Heart left ventricle (tissue), 16 donors: ENCODE measurements around the gene HS3ST3A1. TPM values are rescaled to one million over a fixed set of nuclear protein-coding genes. Genes with fewer than 3 reads are reported as not detected.

Source experiments
- ATAC-seq, 4 donors: fragments of 200-7000 bp; cut with Tn5 transposase; one replicate each; pipeline ENCODE4 v1.9.1; 2020 to 2022; ENCODE audit warnings: moderate library complexity in 4 of 4, mild to moderate bottlenecking in 3 of 4, moderate number of reproducible peaks in 1 of 4
- DNase-seq, 5 donors: peaks; one replicate each; pipeline ENCODE4 v3.0.0-alpha.2; 2020
- H3K27ac ChIP-seq, 12 donors: fragments of 200-600 bp; sonication (generic) in 4 of 12; one replicate each; pipeline versions ENCODE4 v1.5.0 to v1.8.0; 2016 to 2022; ENCODE audit warnings: mild to moderate bottlenecking in 2 of 12
- H3K27me3 ChIP-seq, 9 donors: fragments of 200-600 bp; sonication (generic) in 2 of 9; one replicate each; pipeline versions ENCODE4 v1.5.1 to v1.8.0; 2016 to 2022; ENCODE audit warnings: mild to moderate bottlenecking in 3 of 9
- H3K36me3 ChIP-seq, 9 donors: fragments of 200-600 bp; sonication (generic) in 2 of 9; one replicate each; pipeline versions ENCODE4 v1.5.0 to v1.8.0; 2018 to 2022; ENCODE audit warnings: mild to moderate bottlenecking in 2 of 9
- H3K4me1 ChIP-seq, 12 donors: fragments of 200-600 bp; sonication (generic) in 4 of 12; one replicate each; pipeline versions ENCODE4 v1.5.0 to v1.8.0; 2016 to 2022; ENCODE audit warnings: mild to moderate bottlenecking in 3 of 12
- H3K4me3 ChIP-seq, 12 donors: fragments of 200-600 bp; sonication (generic) in 4 of 12; one replicate each; pipeline versions ENCODE4 v1.5.0 to v1.8.0; 2017 to 2022; ENCODE audit warnings: mild to moderate bottlenecking in 9 of 12, moderate library complexity in 4 of 12
- H3K9me3 ChIP-seq, 12 donors: fragments of 200-600 bp; sonication (generic) in 4 of 12; one replicate each; pipeline versions ENCODE4 v1.5.0 to v1.8.0; 2016 to 2022; ENCODE audit warnings: mild to moderate bottlenecking in 1 of 12
- POLR2A ChIP-seq, 2 donors: fragments of 450-650 bp; IDR thresholded peaks; one replicate each; pipeline ENCODE4 v1.6.1; 2017; ENCODE audit warnings: antibody characterized with exemption in 2 of 2, mild to moderate bottlenecking in 2 of 2, moderate library complexity in 2 of 2
- WGBS, 4 donors: extraction: QIAGEN DNeasy Blood & Tissue Kit in 2 of 4; methylation state at CpG; one replicate each; pipeline versions ENCODE4 v1.1.5 to v1.1.7; 2013 to 2018; 5-methylcytosine and 5-hydroxymethylcytosine counted together
- intact Hi-C, 10 donors: fragments of 100-400 bp; cut with DNase I; formaldehyde crosslinking; loops; one replicate each; pipeline versions ENCODE4 v1.11.1 to v1.14.2; 2022
- polyA plus RNA-seq, 2 donors: library from polyadenylated mRNA; stranded (reverse); fragments of 200-250 nt; gene quantifications; one replicate each; pipeline ENCODE4 v1.2.3, GENCODE V29; 2013
- total RNA-seq, 9 donors: library from RNA; depleted of rRNA in 2 of 9; stranded (reverse); fragments of >200 nt in 2 of 9; fragmentation: NEBNext Ultra II Directional in 3 of 9; extraction: Animal tissue kit (Norgen Biotek cat#: 25700) in 3 of 9; gene quantifications; one replicate each; pipeline versions ENCODE4 v1.1.0 to v1.2.4, GENCODE V29; 2016 to 2023
- TF ChIP-seq, protein P1 (sequence below), 12 donors: fragments of 200-600 bp; sonication (generic) in 4 of 12; IDR thresholded peaks; one replicate each; pipeline versions ENCODE4 v1.5.0 to v1.8.0; 2018 to 2022; ENCODE audit warnings: antibody characterized with exemption in 12 of 12, mild to moderate bottlenecking in 5 of 12
- donor health status: ischemic (EF 13 %, LVEDD 7.1; RV severe dilation, severe dysfunction).
- donor health status: healthy with polysubstance abuse.
- donor health status: DM: no; HTN: yes; CAD: no.
- donor health status: DM: no; HTN: no; CAD: no.
- donor health status: ischemic (EF 25% LVEDD 6.9; RV normal size, moderate dysfunction).
- donor health status: ischemic (EF 25% LVEDD 5.7; RV mildly dilated, moderate dysfunction).
- donor health status: healthy.
- donor health status: DM: yes; HTN: yes; CAD: no.
- donor health status: ischemic (EF 35%, LVEDD 5.7; RV mildly dilated, moderate dysfunction).
- donor health status: nonischemic (EF 11% LVEDD 7.7; RV severe dilation, severe dysfunction).
- donor health status: DM: yes; HTN: yes; CAD: no.
- donor health status: PGD.
- donor health status: ischemic (EF 29% LVEDD 5.4; RV normal size, mild dysfunction).
- donor health status: nonischemic (EF 23%, LVEDD 6.1; RV moderate dilation, normal function).

Gene HS3ST3A1
- total and polyA plus RNA-seq, 11 donors: 0.08 to 5.7 (median 1.8) TPM

DNA sequence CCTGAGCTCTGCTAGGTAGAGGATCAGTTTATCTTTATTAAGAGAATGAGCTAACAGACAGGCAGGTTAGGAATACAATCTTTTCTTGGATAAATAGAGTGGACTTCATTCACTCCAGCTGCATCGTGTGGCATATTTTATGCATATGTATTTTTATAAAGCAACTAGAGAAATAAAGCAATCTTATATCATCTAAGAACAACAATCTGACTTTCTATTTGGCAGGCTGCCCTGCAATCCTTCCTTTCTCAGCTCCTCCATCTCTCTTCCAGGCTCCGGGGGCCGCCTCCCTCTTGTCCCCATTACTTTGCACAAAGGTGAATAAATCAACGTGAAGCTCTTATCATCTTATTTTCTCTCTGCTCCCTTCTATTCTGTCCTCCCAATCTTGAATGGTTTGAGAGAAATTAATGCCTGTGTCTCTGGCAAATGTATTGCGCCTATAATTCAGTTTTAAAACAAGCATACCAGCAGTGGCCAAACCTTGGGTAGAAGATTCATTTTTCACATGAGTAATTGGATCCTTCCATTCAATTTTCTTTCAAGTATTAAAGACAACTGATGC lies 64.5 kb downstream of the HS3ST3A1 start:
- Histone ChIP-seq H3K27ac (no peak overlapping the region), H3K4me3 (no peak overlapping the region), H3K27me3 (no peaks in the 10 kb centered on the region), H3K36me3 (no peaks in the 10 kb centered on the region), H3K9me3 (peaks cover 0 to 18% (median 4%) of the 10 kb centered on the region in 12 donors), H3K4me1 (peaks cover 0 to 10% (median 0%) of the 10 kb centered on the region in 12 donors)
- intact Hi-C loops: no loop called here
- ATAC-seq (no peak), DNase-seq (no peak)
- 66 to 85% (median 71%) methylated on average over 5 of the region's 5 CpGs for WGBS, 4 donors
- TF ChIP-seq, protein P1, sequence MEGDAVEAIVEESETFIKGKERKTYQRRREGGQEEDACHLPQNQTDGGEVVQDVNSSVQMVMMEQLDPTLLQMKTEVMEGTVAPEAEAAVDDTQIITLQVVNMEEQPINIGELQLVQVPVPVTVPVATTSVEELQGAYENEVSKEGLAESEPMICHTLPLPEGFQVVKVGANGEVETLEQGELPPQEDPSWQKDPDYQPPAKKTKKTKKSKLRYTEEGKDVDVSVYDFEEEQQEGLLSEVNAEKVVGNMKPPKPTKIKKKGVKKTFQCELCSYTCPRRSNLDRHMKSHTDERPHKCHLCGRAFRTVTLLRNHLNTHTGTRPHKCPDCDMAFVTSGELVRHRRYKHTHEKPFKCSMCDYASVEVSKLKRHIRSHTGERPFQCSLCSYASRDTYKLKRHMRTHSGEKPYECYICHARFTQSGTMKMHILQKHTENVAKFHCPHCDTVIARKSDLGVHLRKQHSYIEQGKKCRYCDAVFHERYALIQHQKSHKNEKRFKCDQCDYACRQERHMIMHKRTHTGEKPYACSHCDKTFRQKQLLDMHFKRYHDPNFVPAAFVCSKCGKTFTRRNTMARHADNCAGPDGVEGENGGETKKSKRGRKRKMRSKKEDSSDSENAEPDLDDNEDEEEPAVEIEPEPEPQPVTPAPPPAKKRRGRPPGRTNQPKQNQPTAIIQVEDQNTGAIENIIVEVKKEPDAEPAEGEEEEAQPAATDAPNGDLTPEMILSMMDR (IDR thresholded peaks at IDR 0.05): no peak
- TF ChIP-seq POLR2A (IDR thresholded peaks at IDR 0.05): no peak

DNA sequence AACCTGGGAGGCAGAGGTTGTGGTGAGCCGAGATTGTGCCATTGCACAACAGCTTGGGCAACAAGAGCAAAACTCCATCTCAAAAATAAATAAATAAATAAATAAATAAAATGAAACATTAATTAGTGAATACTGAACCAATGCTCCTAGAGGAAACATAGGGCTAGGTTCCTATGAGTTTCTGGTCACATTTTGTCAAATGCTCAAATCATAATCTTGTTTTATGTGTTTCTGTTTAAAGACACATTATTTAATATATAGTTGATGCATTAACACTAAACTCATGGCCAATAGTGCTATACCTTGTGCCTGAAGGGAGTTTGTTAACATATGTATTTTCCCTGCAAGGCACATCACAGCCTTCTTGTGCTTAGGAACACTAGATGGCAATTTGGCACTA lies 66.8 kb downstream of the HS3ST3A1 start:
- no peaks in the 10 kb centered on the region for H3K4me1 ChIP-seq
- WGBS, 4 donors: 84 to 93% (median 86%) methylated on average over 1 of the region's 1 CpG

DNA sequence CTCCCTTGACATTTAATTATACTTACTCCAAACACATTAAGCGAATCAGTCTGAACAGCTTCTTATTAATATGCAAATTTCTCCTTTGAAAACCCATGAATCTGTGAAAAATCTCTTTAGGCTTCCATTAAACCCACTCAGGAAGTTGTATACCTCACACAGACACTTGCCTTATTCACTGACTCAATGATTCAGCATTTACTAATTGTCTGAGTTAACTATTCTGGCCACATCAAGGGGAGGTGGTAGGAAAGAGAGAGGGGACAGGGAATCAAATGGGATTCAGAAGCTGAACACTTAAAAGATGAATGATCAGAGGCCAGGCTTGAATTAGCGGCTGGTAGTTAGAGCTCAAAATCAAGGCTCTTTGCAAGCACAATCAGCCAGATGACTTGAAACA lies 70.0 kb downstream of the HS3ST3A1 start:
- Histone ChIP-seq H3K27ac (no peak overlapping the region), H3K27me3 (no peaks in the 10 kb centered on the region), H3K36me3 (no peaks in the 10 kb centered on the region), H3K4me3 (no peak overlapping the region), H3K4me1 (no peaks in the 10 kb centered on the region), H3K9me3 (peaks cover 0 to 18% (median 4%) of the 10 kb centered on the region in 12 donors)
- WGBS, 4 donors: 57 to 96% (median 63%) methylated on average over 2 of the region's 2 CpGs
- no peak for DNase-seq
- TF ChIP-seq, protein P1 (IDR thresholded peaks at IDR 0.05): no peak
- no peak for TF ChIP-seq POLR2A (IDR thresholded peaks at IDR 0.05)
- ATAC-seq: no peak
- intact Hi-C loops: no loop called here

More for the DNA sequence above, 66.8 kb downstream of the HS3ST3A1 start:
- no peak overlapping the region for H3K27ac ChIP-seq
- no peaks in the 10 kb centered on the region for H3K36me3 ChIP-seq
- H3K9me3 ChIP-seq: peaks cover 0 to 18% (median 4%) of the 10 kb centered on the region in 12 donors
- no peak for DNase-seq
- TF ChIP-seq POLR2A (IDR thresholded peaks at IDR 0.05): no peak
- TF ChIP-seq, protein P1 (IDR thresholded peaks at IDR 0.05): no peak
- no peaks in the 10 kb centered on the region for H3K27me3 ChIP-seq
- intact Hi-C loops: no loop called here
- no peak overlapping the region for H3K4me3 ChIP-seq
- ATAC-seq: no peak

DNA sequence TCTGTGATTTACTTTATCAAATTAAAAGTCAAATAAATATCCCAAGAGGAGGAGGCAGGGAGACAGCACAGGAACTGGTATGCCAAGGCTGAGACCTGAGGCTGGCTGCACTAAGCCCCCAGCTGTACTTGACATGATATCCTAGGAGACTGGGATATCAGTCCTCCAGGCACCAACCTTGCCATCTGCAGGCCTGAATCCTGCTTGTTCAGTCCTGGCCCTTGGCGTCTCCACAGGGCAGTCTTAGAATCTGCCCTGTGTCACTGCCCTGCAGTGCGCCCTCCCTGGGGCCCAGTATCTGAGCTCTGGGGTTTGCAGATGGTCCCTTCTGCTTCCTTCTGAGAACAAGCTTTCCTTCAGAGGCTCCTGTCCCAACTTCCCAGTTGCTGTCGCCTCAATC lies 75.9 kb downstream of the HS3ST3A1 start:
- ATAC-seq: no peak
- H3K4me3 ChIP-seq: no peak overlapping the region
- WGBS, 4 donors: 59 to 74% (median 70%) methylated on average over 3 of the region's 3 CpGs
- intact Hi-C loops: no loop called here
- no peak overlapping the region for H3K27ac ChIP-seq
- no peaks in the 10 kb centered on the region for H3K9me3 ChIP-seq
- no peaks in the 10 kb centered on the region for H3K4me1 ChIP-seq
- no peaks in the 10 kb centered on the region for H3K36me3 ChIP-seq
- H3K27me3 ChIP-seq: no peaks in the 10 kb centered on the region
- no peak for DNase-seq
- TF ChIP-seq, protein P1 (IDR thresholded peaks at IDR 0.05): no peak
- no peak for TF ChIP-seq POLR2A (IDR thresholded peaks at IDR 0.05)
